Urinary bladder (tissue), 4 donors: Measurements from ENCODE around the gene TTC17. TPM values are rescaled to one million over a fixed set of nuclear protein-coding genes. Genes with fewer than 3 reads are reported as not detected.

Source experiments
- DNase-seq: peaks from one replicate; pipeline ENCODE4 v3.0.0-alpha.2; 2015; ENCODE audit errors: extremely low spot score
- H3K27ac ChIP-seq: one replicate; pipeline ENCODE4 v1.5.1; 2013; ENCODE audit warnings: low read depth, mild to moderate bottlenecking, moderate library complexity
- H3K36me3 ChIP-seq: one replicate; pipeline ENCODE4 v1.6.1; 2013; ENCODE audit warnings: mild to moderate bottlenecking, moderate library complexity; ENCODE audit not compliant: insufficient read depth
- H3K4me1 ChIP-seq: one replicate; pipeline ENCODE4 v1.6.1; 2013; ENCODE audit warnings: mild to moderate bottlenecking, moderate library complexity; ENCODE audit not compliant: insufficient read depth
- H3K4me3 ChIP-seq: one replicate; pipeline ENCODE4 v1.5.1; 2013; ENCODE audit warnings: low read depth, low read length
- WGBS: extraction: QIAGEN DNeasy Blood & Tissue Kit; methylation state at CpG from one replicate; pipeline ENCODE4 v1.1.7; 2013; 5-methylcytosine and 5-hydroxymethylcytosine counted together
- polyA plus RNA-seq: library from polyadenylated mRNA; stranded (reverse); fragments of 200-250 nt; gene quantifications from one replicate; pipeline ENCODE4 v1.2.3, GENCODE V29; 2013
- total RNA-seq: library from RNA; depleted of rRNA; stranded (reverse); fragments of >200 nt; gene quantifications from one replicate; pipeline ENCODE4 v1.2.3, GENCODE V29; 2014
- donor health status: healthy with polysubstance abuse.
- donor health status: healthy.

TTC17 gene
- total and polyA plus RNA-seq, 2 donors: 33.7 to 222 TPM

GRCh38 chr11:43360361-43361032, 1.8 kb downstream of the TTC17 start:
- DNase-seq: no peak
- WGBS: 40% methylated on average over 1 of the region's 1 CpG
- no peak overlapping the region for H3K4me3 ChIP-seq
- no peak overlapping the region for H3K27ac ChIP-seq
- no peaks in the 10 kb centered on the region for H3K4me1 ChIP-seq
- no peaks in the 10 kb centered on the region for H3K36me3 ChIP-seq

DNA sequence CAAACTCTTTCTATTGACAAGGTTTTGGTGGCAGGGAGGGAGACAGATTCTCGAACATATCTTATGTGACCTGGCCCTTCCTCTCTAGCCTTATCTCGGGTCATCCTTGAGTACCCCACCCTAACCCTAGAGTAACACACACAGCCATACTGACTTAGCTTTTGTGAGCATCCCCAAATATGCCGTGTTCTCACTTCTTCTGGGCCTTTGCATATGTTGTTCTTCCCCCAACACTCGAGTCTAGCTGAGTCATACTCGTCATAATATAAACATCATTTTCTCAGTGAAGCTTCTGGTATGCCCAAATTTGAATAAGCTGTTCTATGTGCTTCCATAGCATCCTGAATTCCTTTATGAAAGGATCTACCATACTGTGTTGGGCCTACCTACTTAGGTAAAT, 8.0 kb downstream of the TTC17 start:
- 58% methylated on average over 5 of the region's 5 CpGs for WGBS

GRCh38 chr11:43367382-43368178, 8.9 kb downstream of the TTC17 start:
- no peak overlapping the region for H3K27ac ChIP-seq
- DNase-seq: no peak
- no peaks in the 10 kb centered on the region for H3K4me1 ChIP-seq
- H3K4me3 ChIP-seq: no peak overlapping the region
- 40% methylated on average over 7 of the region's 7 CpGs for WGBS
- no peaks in the 10 kb centered on the region for H3K36me3 ChIP-seq

More for the DNA sequence above, 8.0 kb downstream of the TTC17 start:
- Histone ChIP-seq H3K36me3 (no peaks in the 10 kb centered on the region), H3K4me3 (no peak overlapping the region), H3K4me1 (no peaks in the 10 kb centered on the region), H3K27ac (no peak overlapping the region)
- DNase-seq: no peak

- WGBS: 98% methylated on average over 2 of the region's 2 CpGs
- no peak for DNase-seq
- no peaks in the 10 kb centered on the region for H3K36me3 ChIP-seq
- H3K4me1 ChIP-seq: no peaks in the 10 kb centered on the region
- H3K27ac ChIP-seq: no peak overlapping the region
- no peak overlapping the region for H3K4me3 ChIP-seq
Measured at GRCh38 chr11:43376065-43376464, 17.3 kb downstream of the TTC17 start.

- DNase-seq: no peak
- Histone ChIP-seq H3K4me3 (no peak overlapping the region), H3K4me1 (no peaks in the 10 kb centered on the region), H3K36me3 (no peaks in the 10 kb centered on the region), H3K27ac (no peak overlapping the region)
- WGBS: 69% methylated on average over 2 of the region's 2 CpGs
Measured at GRCh38 chr11:43376594-43376993, 17.9 kb downstream of the TTC17 start.

DNA sequence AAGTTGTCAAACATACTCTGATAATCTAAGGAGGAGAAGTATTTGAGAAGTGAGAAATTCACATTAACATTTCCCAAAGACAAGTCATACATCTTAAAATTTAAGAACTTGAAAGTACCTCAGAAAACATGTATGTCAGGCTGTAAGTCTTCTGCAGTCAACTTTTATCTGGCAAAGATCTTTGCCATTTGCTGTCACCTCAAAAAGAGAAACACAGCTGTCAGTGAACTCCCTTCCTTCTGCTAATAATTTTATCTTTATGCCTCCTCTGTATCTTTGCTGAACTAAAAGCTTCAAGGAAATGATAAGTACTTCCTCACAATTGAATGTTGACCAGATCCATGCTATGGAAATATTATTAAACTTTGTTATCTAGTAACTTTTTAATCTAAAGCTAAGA, 18.7 kb downstream of the TTC17 start:
- H3K4me1 ChIP-seq: no peaks in the 10 kb centered on the region
- H3K36me3 ChIP-seq: peaks cover 2% of the 10 kb centered on the region
- no peak overlapping the region for H3K27ac ChIP-seq
- no peak for DNase-seq
- H3K4me3 ChIP-seq: no peak overlapping the region

- Histone ChIP-seq H3K4me3 (no peak overlapping the region), H3K4me1 (no peaks in the 10 kb centered on the region), H3K27ac (no peak overlapping the region), H3K36me3 (peaks cover 2% of the 10 kb centered on the region)
- no peak for DNase-seq
- WGBS: 93% methylated on average over 3 of the region's 3 CpGs
Measured at GRCh38 chr11:43378897-43379296, 20.2 kb downstream of the TTC17 start.

DNA sequence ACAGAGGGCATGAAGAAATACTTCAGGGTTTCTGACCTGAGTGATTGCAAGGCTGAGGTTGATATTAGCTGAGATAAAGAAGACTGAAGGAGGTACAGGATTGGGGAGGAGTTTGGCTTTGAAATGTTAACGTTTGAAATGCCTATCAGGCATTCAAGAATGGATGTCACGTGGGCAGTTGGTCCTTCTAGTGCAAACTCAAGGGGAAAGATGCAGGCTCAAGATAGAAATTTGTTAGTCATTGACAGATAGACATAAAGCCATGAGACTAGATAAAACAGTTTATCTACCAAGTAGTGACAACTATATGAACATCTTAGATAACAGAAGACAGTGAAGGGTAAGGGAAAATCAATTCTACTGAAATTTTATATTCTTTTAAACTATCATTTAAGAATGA, 23.1 kb downstream of the TTC17 start:
- H3K4me3 ChIP-seq: no peak overlapping the region
- H3K36me3 ChIP-seq: peaks cover 2% of the 10 kb centered on the region
- DNase-seq: no peak
- no peaks in the 10 kb centered on the region for H3K4me1 ChIP-seq
- WGBS: 72% methylated on average over 2 of the region's 2 CpGs
- H3K27ac ChIP-seq: no peak overlapping the region

DNA sequence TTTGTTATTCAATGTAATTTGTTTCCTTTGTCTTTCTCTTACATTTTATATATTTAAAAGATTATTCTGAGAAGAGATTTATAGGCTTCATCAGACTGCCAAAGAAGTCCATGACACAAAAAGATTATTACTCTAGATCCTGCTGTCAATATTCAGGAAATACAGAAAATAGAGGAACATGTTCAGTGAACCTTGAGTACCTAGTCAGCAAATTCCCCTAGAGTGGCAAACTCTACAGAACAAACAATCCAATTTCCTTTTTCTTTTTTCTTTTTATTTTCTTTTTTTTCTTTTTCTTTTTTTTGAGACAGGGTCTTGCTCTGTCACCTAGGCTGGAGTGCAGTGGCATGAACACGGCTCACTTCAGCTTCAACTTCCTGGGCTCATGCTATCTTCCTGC, 23.9 kb downstream of the TTC17 start:
- Histone ChIP-seq H3K27ac (no peak overlapping the region), H3K4me1 (no peaks in the 10 kb centered on the region), H3K4me3 (no peak overlapping the region), H3K36me3 (peaks cover 2% of the 10 kb centered on the region)
- no peak for DNase-seq
- WGBS: 96% methylated on average over 1 of the region's 1 CpG

- Histone ChIP-seq H3K36me3 (peaks cover 2% of the 10 kb centered on the region), H3K4me3 (no peak overlapping the region), H3K4me1 (no peaks in the 10 kb centered on the region), H3K27ac (no peak overlapping the region)
- DNase-seq: no peak
- 89% methylated on average over 5 of the region's 5 CpGs for WGBS
Measured at GRCh38 chr11:43384393-43384792, 25.7 kb downstream of the TTC17 start.

DNA sequence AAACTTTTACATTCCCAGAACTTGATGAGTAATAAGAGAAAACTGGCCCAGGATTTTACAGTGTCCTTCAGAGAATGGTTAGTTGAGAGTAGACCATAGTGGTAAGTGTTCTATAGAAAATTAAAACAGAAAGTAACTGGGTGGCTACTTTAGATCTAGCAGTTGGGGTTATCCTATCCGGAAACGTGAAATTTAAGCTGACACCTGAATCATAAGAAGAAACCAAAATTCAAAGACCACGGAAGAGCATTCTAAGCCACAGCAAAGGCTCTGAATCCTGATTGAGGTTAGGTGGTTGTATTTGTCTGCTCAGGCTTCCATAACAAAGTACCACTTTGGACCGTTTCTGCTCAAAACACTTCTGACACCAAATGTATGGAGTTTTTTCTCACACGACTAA, 34.0 kb downstream of the TTC17 start:
- peaks cover 8% of the 10 kb centered on the region for H3K36me3 ChIP-seq
- no peak overlapping the region for H3K27ac ChIP-seq
- H3K4me1 ChIP-seq: no peaks in the 10 kb centered on the region
- H3K4me3 ChIP-seq: no peak overlapping the region
- 92% methylated on average over 5 of the region's 5 CpGs for WGBS
- DNase-seq: no peak

DNA sequence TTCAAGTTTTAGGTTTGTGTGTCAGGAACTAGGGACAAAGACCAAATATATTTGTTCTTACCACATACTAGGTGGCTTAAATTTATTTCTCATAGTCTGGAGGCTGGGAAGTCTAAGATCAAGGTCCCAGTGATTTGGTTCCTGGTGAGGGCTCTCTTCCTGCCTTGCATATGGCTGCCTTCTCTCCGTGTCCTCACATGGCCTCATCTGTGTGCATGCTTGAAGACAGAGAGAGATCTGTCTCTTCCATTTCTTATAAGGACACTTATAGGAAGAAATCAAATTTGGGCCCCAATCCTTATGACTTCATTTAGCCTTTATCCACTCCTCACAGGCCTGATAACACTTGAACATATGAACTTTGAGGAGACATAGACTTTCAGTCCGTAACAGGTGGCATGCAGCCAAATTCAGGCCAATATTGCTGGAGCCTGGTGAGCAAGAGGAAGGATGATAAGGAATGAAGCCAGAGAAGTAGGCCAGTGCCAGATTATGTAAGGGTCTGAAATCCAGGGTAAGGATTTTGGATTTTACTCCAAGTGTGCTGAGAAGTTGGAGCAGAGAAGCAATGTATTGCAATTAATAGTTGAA, 35.1 kb downstream of the TTC17 start:
- WGBS: 67% methylated on average over 2 of the region's 2 CpGs
- H3K4me1 ChIP-seq: no peaks in the 10 kb centered on the region
- H3K27ac ChIP-seq: no peak overlapping the region
- peaks cover 8% of the 10 kb centered on the region for H3K36me3 ChIP-seq
- no peak overlapping the region for H3K4me3 ChIP-seq
- no peak for DNase-seq

GRCh38 chr11:43396617-43397016, 37.9 kb downstream of the TTC17 start:
- Histone ChIP-seq H3K36me3 (peaks cover 10% of the 10 kb centered on the region), H3K4me3 (no peak overlapping the region), H3K27ac (no peak overlapping the region), H3K4me1 (no peaks in the 10 kb centered on the region)
- DNase-seq: no peak
- 89% methylated on average over 3 of the region's 3 CpGs for WGBS

GRCh38 chr11:43397251-43397650, 38.5 kb downstream of the TTC17 start:
- Histone ChIP-seq H3K4me1 (no peaks in the 10 kb centered on the region), H3K4me3 (no peak overlapping the region), H3K27ac (no peak overlapping the region), H3K36me3 (peaks cover 10% of the 10 kb centered on the region)
- DNase-seq: no peak
- WGBS: 91% methylated on average over 3 of the region's 3 CpGs
